Lower leg skin (tissue), 3 donors: ENCODE results near the gene FAM81B.

ENCODE experiments used
- POLR2A ChIP-seq, 2 donors: fragments of 450-650 bp; IDR thresholded peaks; one replicate each; pipeline ENCODE4 v1.6.1; 2016 to 2017; ENCODE audit warnings: antibody characterized with exemption in 2 of 2, mild to moderate bottlenecking in 1 of 2, moderate library complexity in 1 of 2
- TF ChIP-seq, protein P1 (sequence below), 3 donors: fragments of 450-650 bp; IDR thresholded peaks; one replicate each; pipeline ENCODE4 v1.5.1; 2016; ENCODE audit warnings: antibody characterized with exemption in 3 of 3, mild to moderate bottlenecking in 3 of 3, moderate library complexity in 2 of 3

DNA sequence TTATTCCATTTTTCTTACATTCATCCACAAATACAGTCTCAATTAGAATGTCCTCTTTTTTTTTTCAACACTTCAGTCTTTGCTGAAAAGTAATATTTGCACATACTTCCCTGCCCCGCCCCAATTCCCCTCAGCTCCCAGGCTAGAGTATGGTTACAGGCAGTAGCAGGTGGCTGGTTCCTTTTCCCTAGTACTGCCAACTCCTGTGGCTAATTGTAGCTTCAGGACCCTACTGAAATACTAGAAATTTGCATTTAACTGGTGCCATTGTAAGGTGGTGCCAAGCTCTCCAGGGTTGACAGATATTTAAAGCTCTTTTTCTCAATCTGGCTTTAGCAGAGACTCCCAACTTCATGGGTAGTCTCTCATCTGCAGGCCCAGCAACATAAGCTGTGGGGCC is 80.3 kb downstream of the FAM81B start:
- TF ChIP-seq POLR2A (IDR thresholded peaks at IDR 0.05): no peak
- TF ChIP-seq, protein P1, sequence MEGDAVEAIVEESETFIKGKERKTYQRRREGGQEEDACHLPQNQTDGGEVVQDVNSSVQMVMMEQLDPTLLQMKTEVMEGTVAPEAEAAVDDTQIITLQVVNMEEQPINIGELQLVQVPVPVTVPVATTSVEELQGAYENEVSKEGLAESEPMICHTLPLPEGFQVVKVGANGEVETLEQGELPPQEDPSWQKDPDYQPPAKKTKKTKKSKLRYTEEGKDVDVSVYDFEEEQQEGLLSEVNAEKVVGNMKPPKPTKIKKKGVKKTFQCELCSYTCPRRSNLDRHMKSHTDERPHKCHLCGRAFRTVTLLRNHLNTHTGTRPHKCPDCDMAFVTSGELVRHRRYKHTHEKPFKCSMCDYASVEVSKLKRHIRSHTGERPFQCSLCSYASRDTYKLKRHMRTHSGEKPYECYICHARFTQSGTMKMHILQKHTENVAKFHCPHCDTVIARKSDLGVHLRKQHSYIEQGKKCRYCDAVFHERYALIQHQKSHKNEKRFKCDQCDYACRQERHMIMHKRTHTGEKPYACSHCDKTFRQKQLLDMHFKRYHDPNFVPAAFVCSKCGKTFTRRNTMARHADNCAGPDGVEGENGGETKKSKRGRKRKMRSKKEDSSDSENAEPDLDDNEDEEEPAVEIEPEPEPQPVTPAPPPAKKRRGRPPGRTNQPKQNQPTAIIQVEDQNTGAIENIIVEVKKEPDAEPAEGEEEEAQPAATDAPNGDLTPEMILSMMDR (IDR thresholded peaks at IDR 0.05): no peak
